Right atrium auricular region (tissue), 2 donors: ENCODE measurements around the gene TRAF2. TPM values are rescaled to one million over a fixed set of nuclear protein-coding genes. Genes with fewer than 3 reads are reported as not detected.

Source experiments
- DNase-seq: peaks from one replicate; pipeline ENCODE4 v3.0.0-alpha.2; 2019; ENCODE audit warnings: low spot score
- H3K27ac ChIP-seq, 2 donors: fragments of 200-600 bp; sonication (generic); 1 replicate in 1 of 2; 2 replicates in 1 of 2; pipeline ENCODE4 v1.5.1; 2016 to 2019
- H3K27me3 ChIP-seq, 2 donors: fragments of 200-600 bp; sonication (generic); one replicate each; pipeline versions ENCODE4 v1.5.1 to v1.6.0; 2017 to 2019
- H3K36me3 ChIP-seq: fragments of 200-600 bp; sonication (generic); one replicate; pipeline ENCODE4 v1.5.1; 2016
- H3K4me1 ChIP-seq, 2 donors: fragments of 200-600 bp; sonication (generic); one replicate each; pipeline versions ENCODE4 v1.5.1 to v1.6.0; 2017 to 2019
- H3K4me3 ChIP-seq, 2 donors: fragments of 200-600 bp; sonication (generic); 1 replicate in 1 of 2; 2 replicates in 1 of 2; pipeline ENCODE4 v1.5.1; 2017 to 2019; ENCODE audit warnings: mild to moderate bottlenecking in 1 of 2, moderate library complexity in 1 of 2
- H3K9me3 ChIP-seq, 2 donors: fragments of 200-600 bp; sonication (generic); one replicate each; pipeline ENCODE4 v1.5.1; 2019
- CTCF ChIP-seq, 2 donors: fragments of 200-600 bp; sonication (generic); IDR thresholded peaks; one replicate each; pipeline ENCODE4 v1.5.1; 2019; ENCODE audit warnings: antibody characterized with exemption in 2 of 2
- total RNA-seq, 2 donors: library from RNA; depleted of rRNA; stranded (reverse); fragments of >200 nt; gene quantifications; one replicate each; pipeline ENCODE4 v1.1.0, GENCODE V29; 2016

The TRAF2 gene
- total RNA-seq, 2 donors from 2014 or later, result 1.9 to 4.1 TPM

DNA sequence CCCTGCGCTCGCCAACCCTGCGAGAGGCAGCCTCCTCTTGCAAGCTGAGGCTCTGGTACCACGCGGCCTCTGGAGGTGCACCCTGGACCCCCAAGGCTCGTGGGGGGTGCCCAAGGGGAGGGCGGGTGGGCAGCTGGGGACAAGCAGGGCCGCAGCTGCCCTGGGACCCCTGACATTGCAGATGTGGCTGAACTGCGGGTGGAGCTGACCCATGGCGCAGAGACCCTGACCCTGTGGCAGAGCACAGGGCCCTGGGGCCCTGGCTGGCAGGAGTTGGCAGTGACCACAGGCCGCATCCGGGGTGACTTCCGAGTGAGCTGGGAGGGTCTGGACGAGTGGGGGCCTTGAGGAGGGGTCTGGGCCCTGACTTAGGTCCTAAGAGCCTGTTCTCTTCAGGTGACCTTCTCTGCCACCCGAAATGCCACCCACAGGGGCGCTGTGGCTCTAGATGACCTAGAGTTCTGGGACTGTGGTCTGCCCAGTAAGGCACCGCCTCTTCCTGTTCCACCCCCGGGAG lies 32.7 kb upstream of the TRAF2 start:
- Histone ChIP-seq H3K36me3 (peaks cover 18% of the 10 kb centered on the region), H3K27me3 (no peaks in the 10 kb centered on the region), H3K4me1 (peaks cover 0 to 23% of the 10 kb centered on the region in 2 donors), H3K27ac (no peak overlapping the region), H3K4me3 (no peak overlapping the region), H3K9me3 (no peaks in the 10 kb centered on the region)
- no peak for DNase-seq
- no peak for TF ChIP-seq CTCF (IDR thresholded peaks at IDR 0.05)

GRCh38 chr9:136854113-136854841 lies 32.0 kb upstream of the TRAF2 start:
- no peaks in the 10 kb centered on the region for H3K27me3 ChIP-seq
- peaks cover 18% of the 10 kb centered on the region for H3K36me3 ChIP-seq
- H3K27ac ChIP-seq, result no peak overlapping the region
- DNase-seq, result no peak
- no peak for TF ChIP-seq CTCF (IDR thresholded peaks at IDR 0.05)
- no peaks in the 10 kb centered on the region for H3K9me3 ChIP-seq
- H3K4me1 ChIP-seq, result peaks cover 0 to 30% of the 10 kb centered on the region in 2 donors
- H3K4me3 ChIP-seq, result no peak overlapping the region

DNA sequence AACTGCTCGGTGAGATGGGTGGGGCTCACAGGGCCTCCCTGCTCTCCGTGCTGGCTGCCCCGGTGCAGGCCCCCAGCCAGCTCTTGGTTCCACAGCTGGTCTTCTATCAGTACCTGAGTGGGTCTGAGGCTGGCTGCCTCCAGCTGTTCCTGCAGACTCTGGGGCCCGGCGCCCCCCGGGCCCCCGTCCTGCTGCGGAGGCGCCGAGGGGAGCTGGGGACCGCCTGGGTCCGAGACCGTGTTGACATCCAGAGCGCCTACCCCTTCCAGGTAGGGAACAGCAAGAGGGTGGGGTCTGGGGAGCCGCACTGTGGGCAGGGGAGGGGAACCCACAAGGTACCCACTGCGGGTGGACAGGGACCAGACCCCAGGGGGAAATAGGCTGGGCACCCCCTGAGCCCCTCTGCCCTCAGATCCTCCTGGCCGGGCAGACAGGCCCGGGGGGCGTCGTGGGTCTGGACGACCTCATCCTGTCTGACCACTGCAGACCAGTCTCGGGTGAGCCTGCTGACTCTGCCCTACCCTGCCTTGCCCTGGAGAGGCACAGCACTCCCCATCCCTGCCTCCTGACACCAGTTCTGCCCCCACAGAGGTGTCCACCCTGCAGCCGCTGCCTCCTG lies 31.4 kb upstream of the TRAF2 start:
- H3K9me3 ChIP-seq, result no peaks in the 10 kb centered on the region
- H3K27me3 ChIP-seq, result no peaks in the 10 kb centered on the region
- DNase-seq, result no peak
- no peak overlapping the region for H3K27ac ChIP-seq
- no peak for TF ChIP-seq CTCF (IDR thresholded peaks at IDR 0.05)
- no peak overlapping the region for H3K4me3 ChIP-seq
- peaks cover 0 to 30% of the 10 kb centered on the region in 2 donors for H3K4me1 ChIP-seq
- H3K36me3 ChIP-seq, result peaks cover 18% of the 10 kb centered on the region

GRCh38 chr9:136855461-136856078 lies 30.7 kb upstream of the TRAF2 start:
- Histone ChIP-seq H3K36me3 (peaks cover 14% of the 10 kb centered on the region), H3K27ac (no peak overlapping the region), H3K4me3 (no peak overlapping the region), H3K9me3 (no peaks in the 10 kb centered on the region), H3K4me1 (peaks cover 0 to 24% of the 10 kb centered on the region in 2 donors), H3K27me3 (no peaks in the 10 kb centered on the region)
- no peak for TF ChIP-seq CTCF (IDR thresholded peaks at IDR 0.05)
- DNase-seq, result no peak

GRCh38 chr9:136856079-136856476 lies 30.2 kb upstream of the TRAF2 start:
- Histone ChIP-seq H3K4me3 (no peak overlapping the region), H3K9me3 (no peaks in the 10 kb centered on the region), H3K27me3 (no peaks in the 10 kb centered on the region), H3K36me3 (peaks cover 14% of the 10 kb centered on the region), H3K4me1 (peaks cover 0 to 18% of the 10 kb centered on the region in 2 donors), H3K27ac (no peak overlapping the region)
- no peak for DNase-seq
- TF ChIP-seq CTCF (IDR thresholded peaks at IDR 0.05), result no peak
